Measurements from ENCODE around the gene GTF3C1. TPM values are rescaled to one million over a fixed set of nuclear protein-coding genes. Genes with fewer than 3 reads are reported as not detected.

Gene GTF3C1
- total RNA-seq, 2 donors from 2014 or later: 51.9 to 83.2 TPM

GRCh38 chr16:27586711-27587110, 37.0 kb upstream of the GTF3C1 start:
- Histone ChIP-seq H3K4me3 (no peak overlapping the region), H3K27ac (no peak overlapping the region), H3K9me3 (no peaks in the 10 kb centered on the region), H3K4me1 (ENCODE audit: control insufficient read depth in 1 of 2, low read depth in 2 of 2) (no peaks in the 10 kb centered on the region), H3K27me3 (replicated peaks; ENCODE audit: insufficient read depth) (no peaks in the 10 kb centered on the region), H3K36me3 (no peaks in the 10 kb centered on the region)
- TF ChIP-seq CTCF (IDR thresholded peaks at IDR 0.05): no peak
- DNase-seq (ENCODE audit: low spot score) (no peak), ATAC-seq (ENCODE audit: insufficient number of reproducible peaks, low FRiP score, low read depth) (no peak)

GRCh38 chr16:27585200-27585599, 35.5 kb upstream of the GTF3C1 start:
- Histone ChIP-seq H3K4me3 (no peak overlapping the region), H3K9me3 (no peaks in the 10 kb centered on the region), H3K27ac (no peak overlapping the region), H3K36me3 (no peaks in the 10 kb centered on the region), H3K27me3 (replicated peaks; ENCODE audit: insufficient read depth) (no peaks in the 10 kb centered on the region), H3K4me1 (ENCODE audit: control insufficient read depth in 1 of 2, low read depth in 2 of 2) (no peaks in the 10 kb centered on the region)
- no peak for TF ChIP-seq CTCF (IDR thresholded peaks at IDR 0.05)
- no peak for DNase-seq (ENCODE audit: low spot score)
- ATAC-seq (ENCODE audit: insufficient number of reproducible peaks, low FRiP score, low read depth): no peak

- H3K4me3 ChIP-seq: no peak overlapping the region
- peaks cover 4 to 8% of the 10 kb centered on the region in 2 donors for H3K4me1 ChIP-seq (ENCODE audit: control insufficient read depth in 1 of 2, low read depth in 2 of 2)
- TF ChIP-seq CTCF (IDR thresholded peaks at IDR 0.05): no peak
- no peaks in the 10 kb centered on the region for H3K27me3 ChIP-seq (replicated peaks; ENCODE audit: insufficient read depth)
- H3K9me3 ChIP-seq: no peaks in the 10 kb centered on the region
- no peaks in the 10 kb centered on the region for H3K36me3 ChIP-seq
- DNase-seq (ENCODE audit: low spot score) (no peak), ATAC-seq (ENCODE audit: insufficient number of reproducible peaks, low FRiP score, low read depth) (no peak)
- no peak overlapping the region for H3K27ac ChIP-seq
Measured at GRCh38 chr16:27583634-27584033, 33.9 kb upstream of the GTF3C1 start.

- no peak for TF ChIP-seq CTCF (IDR thresholded peaks at IDR 0.05)
- no peaks in the 10 kb centered on the region for H3K9me3 ChIP-seq
- H3K4me1 ChIP-seq (ENCODE audit: control insufficient read depth in 1 of 2, low read depth in 2 of 2): peaks cover 4 to 13% of the 10 kb centered on the region in 2 donors
- no peak for DNase-seq (ENCODE audit: low spot score)
- H3K36me3 ChIP-seq: no peaks in the 10 kb centered on the region
- ATAC-seq (ENCODE audit: insufficient number of reproducible peaks, low FRiP score, low read depth): no peak
- H3K27me3 ChIP-seq (replicated peaks; ENCODE audit: insufficient read depth): no peaks in the 10 kb centered on the region
- no peak overlapping the region for H3K4me3 ChIP-seq
- no peak overlapping the region for H3K27ac ChIP-seq
Measured at GRCh38 chr16:27582883-27583282, 33.2 kb upstream of the GTF3C1 start.

- Histone ChIP-seq H3K4me3 (no peak overlapping the region), H3K9me3 (no peaks in the 10 kb centered on the region), H3K4me1 (ENCODE audit: control insufficient read depth in 1 of 2, low read depth in 2 of 2) (peaks cover 4 to 13% of the 10 kb centered on the region in 2 donors), H3K27me3 (replicated peaks; ENCODE audit: insufficient read depth) (no peaks in the 10 kb centered on the region), H3K27ac (peak overlapping the region; percentile 13 to 65), H3K36me3 (no peaks in the 10 kb centered on the region)
- DNase-seq (ENCODE audit: low spot score) (no peak), ATAC-seq (ENCODE audit: insufficient number of reproducible peaks, low FRiP score, low read depth) (no peak)
- no peak for TF ChIP-seq CTCF (IDR thresholded peaks at IDR 0.05)
Measured at GRCh38 chr16:27579087-27579980, 29.6 kb upstream of the GTF3C1 start.

Data from thoracic aorta (tissue), 2 donors.